ENCODE measurements around the gene UNC5A.

GRCh38 chr5:176803068-176803942 lies 7.1 kb upstream of the UNC5A start:
- no peak for TF ChIP-seq CTCF (conservative IDR thresholded peaks at IDR 0.05)
- TF ChIP-seq EZH2 (IDR thresholded peaks at IDR 0.05; ENCODE audit: low read depth), result no peak

All from PC-9 (cell line).